DND-41 (cell line): ENCODE results near the gene ARHGEF7.

Experiments used
- EZH2 ChIP-seq: IDR thresholded peaks from 3 replicates; pipeline ENCODE4 v1.6.1; 2012; ENCODE audit warnings: borderline replicate concordance, low read depth, mild to moderate bottlenecking, moderate library complexity, low read length, inconsistent platforms; ENCODE audit not compliant: severe bottlenecking
- TF ChIP-seq, protein P1 (sequence below): IDR thresholded peaks from 2 replicates; pipeline ENCODE4 v1.5.1; 2012; ENCODE audit warnings: borderline replicate concordance, low read length, moderate library complexity, mild to moderate bottlenecking; ENCODE audit not compliant: poor library complexity, severe bottlenecking; ENCODE audit errors: extremely low read depth

DNA sequence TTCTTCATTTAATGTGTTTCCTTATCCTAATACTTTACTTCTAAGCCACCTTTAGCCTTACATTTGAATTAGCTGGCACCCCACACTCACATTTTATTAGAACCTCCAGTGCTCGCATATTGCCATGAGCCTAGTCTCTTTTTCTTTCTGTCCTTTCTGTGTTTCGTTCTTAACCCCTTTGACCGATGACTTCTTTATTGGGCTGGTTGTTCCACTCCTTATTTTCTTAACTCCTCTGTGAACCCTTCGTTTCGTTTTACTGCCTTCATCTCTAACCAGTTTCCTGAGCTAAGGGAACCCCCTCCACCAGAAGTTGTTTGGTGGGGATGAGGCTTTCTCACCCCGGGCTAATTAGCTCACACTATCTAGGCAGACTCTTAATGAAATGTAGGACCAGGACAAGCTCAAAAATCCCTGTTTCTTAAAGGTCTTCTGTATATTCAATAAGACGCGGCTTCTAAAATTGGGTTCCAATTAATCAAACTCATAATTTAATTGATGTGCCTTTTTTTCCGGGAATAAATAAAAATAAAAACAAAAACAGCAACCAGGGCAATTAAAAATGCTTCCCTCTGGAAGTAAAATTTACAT lies 19.1 kb upstream of the ARHGEF7 start:
- TF ChIP-seq, protein P1, sequence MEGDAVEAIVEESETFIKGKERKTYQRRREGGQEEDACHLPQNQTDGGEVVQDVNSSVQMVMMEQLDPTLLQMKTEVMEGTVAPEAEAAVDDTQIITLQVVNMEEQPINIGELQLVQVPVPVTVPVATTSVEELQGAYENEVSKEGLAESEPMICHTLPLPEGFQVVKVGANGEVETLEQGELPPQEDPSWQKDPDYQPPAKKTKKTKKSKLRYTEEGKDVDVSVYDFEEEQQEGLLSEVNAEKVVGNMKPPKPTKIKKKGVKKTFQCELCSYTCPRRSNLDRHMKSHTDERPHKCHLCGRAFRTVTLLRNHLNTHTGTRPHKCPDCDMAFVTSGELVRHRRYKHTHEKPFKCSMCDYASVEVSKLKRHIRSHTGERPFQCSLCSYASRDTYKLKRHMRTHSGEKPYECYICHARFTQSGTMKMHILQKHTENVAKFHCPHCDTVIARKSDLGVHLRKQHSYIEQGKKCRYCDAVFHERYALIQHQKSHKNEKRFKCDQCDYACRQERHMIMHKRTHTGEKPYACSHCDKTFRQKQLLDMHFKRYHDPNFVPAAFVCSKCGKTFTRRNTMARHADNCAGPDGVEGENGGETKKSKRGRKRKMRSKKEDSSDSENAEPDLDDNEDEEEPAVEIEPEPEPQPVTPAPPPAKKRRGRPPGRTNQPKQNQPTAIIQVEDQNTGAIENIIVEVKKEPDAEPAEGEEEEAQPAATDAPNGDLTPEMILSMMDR: no peak
- TF ChIP-seq EZH2: no peak
